SK-N-SH treated with all-trans-retinoic acid at 6 μM for 48 hours (cell line): ENCODE data around the gene SH3BP1.

ENCODE experiments used
- ARNTL ChIP-seq: fragments of 450-650 bp; formaldehyde crosslinking; IDR thresholded peaks from 2 replicates; pipeline ENCODE4 v1.5.0; 2020; ENCODE audit warnings: low read depth, mild to moderate bottlenecking, moderate library complexity, borderline replicate concordance
- GLIS3 ChIP-seq: fragments of 250-450 bp; sonication (Bioruptor Pico); IDR thresholded peaks from 2 replicates; pipeline ENCODE4 v1.5.0; 2020; ENCODE audit warnings: mild to moderate bottlenecking, moderate library complexity
- PPARA ChIP-seq: fragments of 250-450 bp; sonication (Bioruptor Pico); IDR thresholded peaks from 2 replicates; pipeline ENCODE4 v1.5.0; 2020; ENCODE audit warnings: mild to moderate bottlenecking, borderline replicate concordance
- ZFP3 ChIP-seq: fragments of 250-450 bp; sonication (Bioruptor Pico); IDR thresholded peaks from 2 replicates; pipeline ENCODE4 v1.5.0; 2020; ENCODE audit warnings: mild to moderate bottlenecking, moderate library complexity
- ZFP30 ChIP-seq: fragments of 450-650 bp; formaldehyde crosslinking; IDR thresholded peaks from 2 replicates; pipeline ENCODE4 v1.5.0; 2022; ENCODE audit warnings: mild to moderate bottlenecking, moderate library complexity
- ZNF565 ChIP-seq: fragments of 450-650 bp; formaldehyde crosslinking; conservative IDR thresholded peaks from 2 replicates; pipeline ENCODE4 v1.5.0; 2020; ENCODE audit warnings: low read depth, mild to moderate bottlenecking, moderate library complexity
- TF ChIP-seq, protein P1 (sequence below): fragments of 250-450 bp; sonication (Bioruptor Pico); IDR thresholded peaks from 2 replicates; pipeline ENCODE4 v1.8.0; 2020; ENCODE audit warnings: mild to moderate bottlenecking, moderate library complexity, borderline replicate concordance

DNA sequence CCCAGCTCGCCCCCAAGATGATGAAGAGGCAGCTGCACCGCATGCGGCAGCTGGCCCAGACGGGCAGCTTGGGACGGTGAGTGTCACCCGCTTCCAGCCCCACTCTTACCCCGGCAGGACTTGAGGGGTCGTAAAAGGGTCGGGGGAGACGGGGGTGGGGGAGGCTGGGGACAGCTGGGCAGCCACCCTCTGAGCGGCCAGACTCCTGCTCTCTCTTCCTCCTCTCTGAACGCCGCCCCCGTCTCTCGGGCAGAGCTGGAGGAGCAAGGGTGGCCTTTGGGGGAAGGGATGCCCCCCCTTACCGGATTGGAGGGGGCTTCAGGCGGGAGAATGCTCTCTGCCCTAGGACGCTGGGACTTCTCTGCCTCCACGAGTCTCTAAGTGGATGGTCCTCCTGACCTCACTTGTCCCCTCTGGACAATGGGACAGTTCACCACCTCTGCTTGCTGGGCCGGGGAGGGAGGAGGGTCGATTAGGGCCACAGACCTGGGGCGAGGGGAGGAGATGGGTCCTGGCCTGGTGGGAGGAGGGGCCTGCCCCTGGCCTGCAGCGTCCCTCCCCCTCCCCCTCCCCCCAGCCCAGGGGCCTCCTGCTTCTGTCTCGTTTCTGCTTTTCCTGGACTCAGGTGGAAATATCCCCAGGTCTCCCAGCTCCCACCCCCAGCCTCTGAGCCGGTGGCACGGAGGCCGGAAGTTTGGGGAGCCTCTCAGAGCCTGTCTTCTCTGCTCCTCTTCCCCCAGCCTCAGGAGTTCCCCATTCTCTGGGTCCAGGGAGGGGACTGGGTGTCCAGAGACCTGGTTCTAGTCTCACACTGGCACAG is 512 bp downstream of the SH3BP1 start:
- TF ChIP-seq GLIS3 (no peak), ZNF565 (CRISPR knock-in tag) (no peak), PPARA (CRISPR knock-in tag) (no peak), ARNTL (CRISPR knock-in tag) (no peak), ZFP3 (CRISPR knock-in tag) (no peak), ZFP30 (CRISPR knock-in tag) (no peak)
- TF ChIP-seq, protein P1, sequence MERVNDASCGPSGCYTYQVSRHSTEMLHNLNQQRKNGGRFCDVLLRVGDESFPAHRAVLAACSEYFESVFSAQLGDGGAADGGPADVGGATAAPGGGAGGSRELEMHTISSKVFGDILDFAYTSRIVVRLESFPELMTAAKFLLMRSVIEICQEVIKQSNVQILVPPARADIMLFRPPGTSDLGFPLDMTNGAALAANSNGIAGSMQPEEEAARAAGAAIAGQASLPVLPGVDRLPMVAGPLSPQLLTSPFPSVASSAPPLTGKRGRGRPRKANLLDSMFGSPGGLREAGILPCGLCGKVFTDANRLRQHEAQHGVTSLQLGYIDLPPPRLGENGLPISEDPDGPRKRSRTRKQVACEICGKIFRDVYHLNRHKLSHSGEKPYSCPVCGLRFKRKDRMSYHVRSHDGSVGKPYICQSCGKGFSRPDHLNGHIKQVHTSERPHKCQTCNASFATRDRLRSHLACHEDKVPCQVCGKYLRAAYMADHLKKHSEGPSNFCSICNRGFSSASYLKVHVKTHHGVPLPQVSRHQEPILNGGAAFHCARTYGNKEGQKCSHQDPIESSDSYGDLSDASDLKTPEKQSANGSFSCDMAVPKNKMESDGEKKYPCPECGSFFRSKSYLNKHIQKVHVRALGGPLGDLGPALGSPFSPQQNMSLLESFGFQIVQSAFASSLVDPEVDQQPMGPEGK: no peak
